C4-2B (cell line): Measurements from ENCODE around the gene LYPD5.
"Not testable (repeated sequence)": the region's sequence is repeated elsewhere in the genome, so short reads cannot be mapped to it uniquely, and the experiment has no call there.

Source experiments
- H3K27ac ChIP-seq: fragments of 450-650 bp; 2 replicates; pipeline ENCODE4 v1.5.1; 2017
- ZFX ChIP-seq: fragments of 450-650 bp; IDR thresholded peaks from 2 replicates; pipeline ENCODE4 v1.6.1; 2017
- TF ChIP-seq, protein P1 (sequence below): fragments of 450-650 bp; conservative IDR thresholded peaks from 2 replicates; pipeline ENCODE4 v1.5.1; 2017; ENCODE audit warnings: mild to moderate bottlenecking

The LYPD5 gene

GRCh38 chr19:43780706-43781525, 21.3 kb downstream of the LYPD5 start, which contains the start of gene KCNN4:
KCNN4 (minus strand) TSS chr19:43780973; CDS start chr19:43780861, 112 bp downstream.
- H3K27ac ChIP-seq = no peak within 1 kb of the TSS
- TF ChIP-seq ZFX = no peak
- TF ChIP-seq, protein P1, sequence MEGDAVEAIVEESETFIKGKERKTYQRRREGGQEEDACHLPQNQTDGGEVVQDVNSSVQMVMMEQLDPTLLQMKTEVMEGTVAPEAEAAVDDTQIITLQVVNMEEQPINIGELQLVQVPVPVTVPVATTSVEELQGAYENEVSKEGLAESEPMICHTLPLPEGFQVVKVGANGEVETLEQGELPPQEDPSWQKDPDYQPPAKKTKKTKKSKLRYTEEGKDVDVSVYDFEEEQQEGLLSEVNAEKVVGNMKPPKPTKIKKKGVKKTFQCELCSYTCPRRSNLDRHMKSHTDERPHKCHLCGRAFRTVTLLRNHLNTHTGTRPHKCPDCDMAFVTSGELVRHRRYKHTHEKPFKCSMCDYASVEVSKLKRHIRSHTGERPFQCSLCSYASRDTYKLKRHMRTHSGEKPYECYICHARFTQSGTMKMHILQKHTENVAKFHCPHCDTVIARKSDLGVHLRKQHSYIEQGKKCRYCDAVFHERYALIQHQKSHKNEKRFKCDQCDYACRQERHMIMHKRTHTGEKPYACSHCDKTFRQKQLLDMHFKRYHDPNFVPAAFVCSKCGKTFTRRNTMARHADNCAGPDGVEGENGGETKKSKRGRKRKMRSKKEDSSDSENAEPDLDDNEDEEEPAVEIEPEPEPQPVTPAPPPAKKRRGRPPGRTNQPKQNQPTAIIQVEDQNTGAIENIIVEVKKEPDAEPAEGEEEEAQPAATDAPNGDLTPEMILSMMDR = no peak

DNA sequence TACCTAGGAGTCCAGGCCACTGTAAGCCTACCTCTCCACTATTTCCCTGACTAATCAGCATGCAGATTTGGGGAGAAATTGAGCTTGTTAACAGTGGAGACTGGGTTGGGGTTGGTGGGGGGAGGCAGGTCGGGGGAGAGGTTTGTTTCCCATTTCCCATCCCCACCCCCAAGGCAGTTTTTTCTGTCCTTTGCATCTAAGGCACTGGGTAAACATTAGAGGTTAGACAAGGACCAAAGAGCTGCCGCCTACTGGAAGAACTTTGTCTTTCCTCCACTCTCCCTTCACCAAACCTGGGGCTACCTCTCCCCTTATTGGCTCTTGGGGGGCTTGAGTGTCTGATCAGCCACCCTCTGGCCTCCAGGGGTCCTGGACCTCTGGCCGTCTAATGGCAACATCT, 22.4 kb downstream of the LYPD5 start:
- no peak for TF ChIP-seq ZFX
- TF ChIP-seq, protein P1 = no peak
- no peak overlapping the region for H3K27ac ChIP-seq

- H3K27ac ChIP-seq = no peak overlapping the region
- TF ChIP-seq, protein P1 = no peak
- TF ChIP-seq ZFX = no peak
Observed at GRCh38 chr19:43779147-43779819, 23.0 kb downstream of the LYPD5 start.

GRCh38 chr19:43778651-43779050, 23.6 kb downstream of the LYPD5 start:
- no peak overlapping the region for H3K27ac ChIP-seq
- no peak for TF ChIP-seq ZFX
- TF ChIP-seq, protein P1 = no peak

GRCh38 chr19:43777163-43777695, 25.0 kb downstream of the LYPD5 start:
- TF ChIP-seq, protein P1 = no peak
- no peak for TF ChIP-seq ZFX
- H3K27ac ChIP-seq = no peak overlapping the region

DNA sequence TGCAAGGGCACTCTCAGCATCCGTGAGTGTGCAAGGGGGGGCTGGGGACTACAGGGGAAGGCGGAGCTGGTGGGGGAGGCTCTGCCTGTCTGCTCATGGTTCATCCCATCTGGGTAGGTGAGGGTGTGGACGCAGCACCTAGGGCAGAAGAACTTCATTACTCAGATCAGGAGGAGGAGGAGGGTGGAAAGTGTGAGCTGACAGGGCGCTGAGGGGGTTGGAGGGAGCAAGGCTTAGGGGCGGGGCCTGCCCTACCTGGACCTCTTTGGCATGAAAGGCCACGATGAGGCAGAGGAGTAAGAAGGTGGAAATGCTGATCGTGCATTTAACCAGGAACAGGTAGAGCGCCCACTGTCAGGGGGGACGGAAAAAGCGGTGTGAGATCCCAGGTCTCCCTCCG, 26.0 kb downstream of the LYPD5 start:
- H3K27ac ChIP-seq = no peak overlapping the region
- TF ChIP-seq, protein P1 = no peak
- no peak for TF ChIP-seq ZFX

DNA sequence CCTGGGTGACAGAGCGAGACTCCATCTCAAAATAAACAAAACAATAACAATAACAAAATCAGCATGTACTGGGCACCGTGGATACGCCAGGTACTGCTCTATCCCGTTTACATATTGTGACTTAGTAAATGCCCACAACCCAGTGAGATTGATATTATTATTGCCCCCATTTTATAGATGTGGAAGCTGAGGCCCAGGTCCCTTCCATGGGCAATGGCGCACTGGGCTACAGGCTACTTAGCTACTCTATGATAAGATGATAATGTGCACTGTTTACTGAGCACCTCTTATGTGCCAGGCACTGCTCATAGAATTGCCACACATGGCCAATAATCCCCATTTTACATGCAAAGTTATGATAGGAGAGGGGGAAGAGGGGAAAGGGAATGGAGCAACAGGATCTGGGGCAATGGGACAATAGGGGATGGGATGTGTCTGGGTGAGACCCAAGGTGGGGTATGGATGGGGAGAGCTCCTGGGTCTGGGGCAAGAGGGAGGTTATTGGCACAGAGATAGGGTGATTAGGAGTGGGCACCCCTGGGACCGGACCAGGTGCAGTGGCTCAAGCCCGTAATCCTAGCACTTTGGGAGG, 26.9 kb downstream of the LYPD5 start:
- H3K27ac ChIP-seq = no peak overlapping the region
- TF ChIP-seq, protein P1 = no peak
- TF ChIP-seq ZFX = no peak

DNA sequence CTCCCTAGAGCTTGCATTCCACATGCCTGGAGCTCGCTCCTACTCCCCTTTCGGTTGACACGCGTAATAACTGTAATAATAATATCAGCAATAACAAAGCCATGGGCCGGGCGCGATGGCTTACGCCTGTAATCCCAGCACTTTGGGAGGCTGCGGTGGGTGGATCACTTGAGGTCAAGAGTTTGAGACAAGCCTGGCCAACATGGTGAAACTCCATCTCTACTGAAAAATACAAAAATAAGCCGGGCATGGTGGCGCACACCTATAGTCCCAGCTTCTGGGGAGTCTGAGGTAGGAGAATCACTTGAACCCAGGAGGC, 27.3 kb downstream of the LYPD5 start:
- not testable (repeated sequence) for H3K27ac ChIP-seq
